ENCODE data around the gene TRIM7. TPM values are rescaled to one million over a fixed set of nuclear protein-coding genes. Genes with fewer than 3 reads are reported as not detected.

Gene TRIM7
- polyA plus RNA-seq, 1 experiment = 3.2 TPM

DNA sequence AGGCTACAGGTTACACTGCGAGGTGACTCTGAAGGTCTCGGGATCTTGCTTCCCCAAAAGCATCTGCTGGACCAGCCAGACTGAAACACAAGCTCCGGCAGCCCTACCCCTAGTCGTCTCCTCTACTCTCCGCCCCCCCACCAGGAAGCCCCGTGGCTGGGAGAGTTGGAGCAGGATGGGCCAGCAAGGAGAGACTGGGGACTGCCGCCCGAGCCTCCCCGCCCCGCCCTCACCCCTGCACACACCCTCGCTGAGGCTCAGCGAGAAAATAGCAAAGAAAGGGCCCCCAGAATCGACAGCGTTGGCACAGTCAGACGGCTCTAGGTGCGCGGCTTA is 1.3 kb downstream of the TRIM7 start:
- ChIA-PET CTCF (interaction anchor here (1.1 to 1.7 kb wide), 4 partner anchors 11 to 58 kb away, joined by 3 to 4 read pairs (median 3); no protein-coding TSS in a partner anchor), POLR2A (interaction anchor here (0.5 kb wide), 1 partner anchor 20 kb away, joined by 5 read pairs; the partner anchor contains the start of gene TRIM41)
- Histone ChIP-seq H3K4me3 (ENCODE audit: low read depth, low read length) (peak overlapping the region; percentile 55), H3K36me3 (ENCODE audit: control insufficient read depth, insufficient read depth, low read length) (no peaks in the 10 kb centered on the region), H3K27me3 (ENCODE audit: control insufficient read depth, insufficient read depth, low read length) (no peaks in the 10 kb centered on the region)
- no peak for DNase-seq (ENCODE audit: low read depth)
- TF ChIP-seq, protein P1, sequence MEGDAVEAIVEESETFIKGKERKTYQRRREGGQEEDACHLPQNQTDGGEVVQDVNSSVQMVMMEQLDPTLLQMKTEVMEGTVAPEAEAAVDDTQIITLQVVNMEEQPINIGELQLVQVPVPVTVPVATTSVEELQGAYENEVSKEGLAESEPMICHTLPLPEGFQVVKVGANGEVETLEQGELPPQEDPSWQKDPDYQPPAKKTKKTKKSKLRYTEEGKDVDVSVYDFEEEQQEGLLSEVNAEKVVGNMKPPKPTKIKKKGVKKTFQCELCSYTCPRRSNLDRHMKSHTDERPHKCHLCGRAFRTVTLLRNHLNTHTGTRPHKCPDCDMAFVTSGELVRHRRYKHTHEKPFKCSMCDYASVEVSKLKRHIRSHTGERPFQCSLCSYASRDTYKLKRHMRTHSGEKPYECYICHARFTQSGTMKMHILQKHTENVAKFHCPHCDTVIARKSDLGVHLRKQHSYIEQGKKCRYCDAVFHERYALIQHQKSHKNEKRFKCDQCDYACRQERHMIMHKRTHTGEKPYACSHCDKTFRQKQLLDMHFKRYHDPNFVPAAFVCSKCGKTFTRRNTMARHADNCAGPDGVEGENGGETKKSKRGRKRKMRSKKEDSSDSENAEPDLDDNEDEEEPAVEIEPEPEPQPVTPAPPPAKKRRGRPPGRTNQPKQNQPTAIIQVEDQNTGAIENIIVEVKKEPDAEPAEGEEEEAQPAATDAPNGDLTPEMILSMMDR (IDR thresholded peaks at IDR 0.05; ENCODE audit: insufficient read depth, low read depth, low read length) = no peak

DNA sequence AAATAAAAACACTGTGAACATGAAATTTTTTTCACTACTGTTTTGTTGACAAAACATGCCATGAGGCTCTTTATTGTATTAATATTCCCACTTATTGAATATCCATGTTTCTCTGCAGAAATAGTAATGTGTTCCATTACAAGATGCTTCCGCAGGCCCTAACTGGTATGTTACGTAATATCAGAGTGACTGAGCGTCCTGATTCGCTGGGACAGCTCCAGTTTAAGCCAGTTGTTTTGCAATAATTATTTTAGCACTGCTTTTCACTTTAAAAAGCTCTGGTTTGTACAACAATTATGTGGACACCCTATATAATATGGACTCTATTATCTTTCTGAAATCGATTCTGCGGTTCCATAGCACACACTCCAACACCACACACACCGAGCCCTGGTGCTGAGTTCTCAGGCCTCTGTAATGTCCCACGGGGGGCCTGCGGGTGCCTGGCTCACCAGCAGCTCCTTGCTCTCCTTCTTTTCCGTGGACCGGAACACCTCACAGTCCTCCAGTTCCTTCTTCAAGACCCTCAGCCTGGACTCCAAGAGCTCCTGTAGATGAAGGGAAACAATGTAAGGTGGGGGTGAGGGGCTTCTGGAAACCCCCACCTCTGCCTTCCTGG is 1.8 kb downstream of the TRIM7 start:
- DNase-seq (ENCODE audit: low read depth) = no peak
- ChIA-PET CTCF (interaction anchor here (1.1 to 1.4 kb wide), 3 partner anchors 12 to 59 kb away, joined by 3 read pairs; no protein-coding TSS in a partner anchor), POLR2A (interaction anchor here (0.5 to 0.6 kb wide), 2 partner anchors 13 to 20 kb away, joined by 3 to 4 read pairs; partner anchors contain the start of gene TRIM41)
- Histone ChIP-seq H3K36me3 (ENCODE audit: control insufficient read depth, insufficient read depth, low read length) (no peaks in the 10 kb centered on the region), H3K4me3 (ENCODE audit: low read depth, low read length) (no peak overlapping the region), H3K27me3 (ENCODE audit: control insufficient read depth, insufficient read depth, low read length) (no peaks in the 10 kb centered on the region)
- TF ChIP-seq, protein P1 (IDR thresholded peaks at IDR 0.05; ENCODE audit: insufficient read depth, low read depth, low read length) = no peak

GRCh38 chr5:181200816-181201215 is 4.2 kb downstream of the TRIM7 start:
- CTCF ChIA-PET = no interaction called here
- H3K36me3 ChIP-seq (ENCODE audit: control insufficient read depth, insufficient read depth, low read length) = no peaks in the 10 kb centered on the region
- H3K4me3 ChIP-seq (ENCODE audit: low read depth, low read length) = no peak overlapping the region
- no peak for DNase-seq (ENCODE audit: low read depth)
- POLR2A ChIA-PET = no interaction called here
- TF ChIP-seq, protein P1 (IDR thresholded peaks at IDR 0.05; ENCODE audit: insufficient read depth, low read depth, low read length) = no peak
- no peaks in the 10 kb centered on the region for H3K27me3 ChIP-seq (ENCODE audit: control insufficient read depth, insufficient read depth, low read length)

GRCh38 chr5:181199881-181200638 is 4.9 kb downstream of the TRIM7 start:
- Histone ChIP-seq H3K4me3 (ENCODE audit: low read depth, low read length) (no peak overlapping the region), H3K36me3 (ENCODE audit: control insufficient read depth, insufficient read depth, low read length) (no peaks in the 10 kb centered on the region; the same call in 1 of the 2 replicates), H3K27me3 (ENCODE audit: control insufficient read depth, insufficient read depth, low read length) (no peaks in the 10 kb centered on the region)
- ChIA-PET CTCF (interaction anchor here (1.4 kb wide), 1 partner anchor 13 kb away, joined by 3 read pairs; no protein-coding TSS in a partner anchor), POLR2A (no interaction called here)
- TF ChIP-seq, protein P1 (IDR thresholded peaks at IDR 0.05; ENCODE audit: insufficient read depth, low read depth, low read length) = no peak
- DNase-seq (ENCODE audit: low read depth) = no peak

GRCh38 chr5:181198905-181199519 is 6.0 kb downstream of the TRIM7 start:
- no peak for DNase-seq (ENCODE audit: low read depth)
- Histone ChIP-seq H3K27me3 (ENCODE audit: control insufficient read depth, insufficient read depth, low read length) (no peaks in the 10 kb centered on the region), H3K4me3 (ENCODE audit: low read depth, low read length) (no peak overlapping the region), H3K36me3 (ENCODE audit: control insufficient read depth, insufficient read depth, low read length) (no peaks in the 10 kb centered on the region; the same call in 1 of the 2 replicates)
- TF ChIP-seq, protein P1 (IDR thresholded peaks at IDR 0.05; ENCODE audit: insufficient read depth, low read depth, low read length) = no peak
- CTCF ChIA-PET = interaction anchor here (1.1 to 1.4 kb wide), 2 partner anchors 12 to 480 kb away, joined by 3 read pairs; no protein-coding TSS in a partner anchor
- POLR2A ChIA-PET = no interaction called here

Measured in BJ (cell line).